GM10266 (cell line): ENCODE results near the gene RAI14.
"Not testable (repeated sequence)": the region's sequence is repeated elsewhere in the genome, so short reads cannot be mapped to it uniquely, and the experiment has no call there.

ENCODE experiments used
- DNase-seq: peaks from one replicate; pipeline ENCODE4 v3.0.0; 2012; ENCODE audit errors: extremely low spot score
- TF ChIP-seq, protein P1 (sequence below): IDR thresholded peaks from 2 replicates; pipeline ENCODE4 v1.5.1; 2012; ENCODE audit warnings: mild to moderate bottlenecking, low read depth; ENCODE audit not compliant: control insufficient read depth, insufficient read depth; ENCODE audit errors: missing control alignments

RAI14 gene

DNA sequence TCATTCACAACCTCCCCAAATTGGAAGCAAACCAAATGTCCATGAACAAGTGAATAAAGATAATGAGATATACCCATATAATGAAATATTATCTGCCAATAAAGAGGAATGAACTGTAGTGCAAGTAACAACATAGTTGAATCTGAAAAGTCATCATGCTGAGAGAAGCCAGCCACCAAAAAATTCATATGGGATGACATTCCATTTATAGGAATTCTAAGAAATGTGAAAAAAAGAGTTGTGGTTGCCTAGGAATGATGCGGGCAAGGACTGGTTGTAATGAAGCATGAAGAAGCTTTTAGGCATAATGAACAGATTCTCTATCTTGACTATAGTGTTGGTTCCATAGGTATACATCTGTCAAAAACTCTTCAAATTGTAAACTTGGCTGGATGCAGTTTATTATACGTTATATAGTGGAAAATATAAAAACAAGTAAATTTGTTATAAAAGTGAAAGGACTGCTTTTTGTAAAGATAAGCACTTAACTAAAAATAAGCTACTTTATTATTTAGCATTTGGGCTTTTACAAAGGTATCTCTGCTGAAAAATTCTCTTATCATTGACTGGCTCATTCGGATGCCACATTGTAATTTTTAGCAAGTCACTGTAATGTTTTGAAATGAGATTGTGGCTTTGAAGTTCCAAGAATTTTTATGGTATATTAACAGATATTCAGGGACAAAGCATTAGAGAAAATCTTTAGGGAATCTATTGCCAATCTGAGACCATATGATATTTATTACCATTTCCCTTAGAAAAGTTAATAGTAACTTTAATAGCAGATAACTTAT lies 161.6 kb downstream of the RAI14 start:
- TF ChIP-seq, protein P1, sequence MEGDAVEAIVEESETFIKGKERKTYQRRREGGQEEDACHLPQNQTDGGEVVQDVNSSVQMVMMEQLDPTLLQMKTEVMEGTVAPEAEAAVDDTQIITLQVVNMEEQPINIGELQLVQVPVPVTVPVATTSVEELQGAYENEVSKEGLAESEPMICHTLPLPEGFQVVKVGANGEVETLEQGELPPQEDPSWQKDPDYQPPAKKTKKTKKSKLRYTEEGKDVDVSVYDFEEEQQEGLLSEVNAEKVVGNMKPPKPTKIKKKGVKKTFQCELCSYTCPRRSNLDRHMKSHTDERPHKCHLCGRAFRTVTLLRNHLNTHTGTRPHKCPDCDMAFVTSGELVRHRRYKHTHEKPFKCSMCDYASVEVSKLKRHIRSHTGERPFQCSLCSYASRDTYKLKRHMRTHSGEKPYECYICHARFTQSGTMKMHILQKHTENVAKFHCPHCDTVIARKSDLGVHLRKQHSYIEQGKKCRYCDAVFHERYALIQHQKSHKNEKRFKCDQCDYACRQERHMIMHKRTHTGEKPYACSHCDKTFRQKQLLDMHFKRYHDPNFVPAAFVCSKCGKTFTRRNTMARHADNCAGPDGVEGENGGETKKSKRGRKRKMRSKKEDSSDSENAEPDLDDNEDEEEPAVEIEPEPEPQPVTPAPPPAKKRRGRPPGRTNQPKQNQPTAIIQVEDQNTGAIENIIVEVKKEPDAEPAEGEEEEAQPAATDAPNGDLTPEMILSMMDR: no peak
- DNase-seq: no peak

DNA sequence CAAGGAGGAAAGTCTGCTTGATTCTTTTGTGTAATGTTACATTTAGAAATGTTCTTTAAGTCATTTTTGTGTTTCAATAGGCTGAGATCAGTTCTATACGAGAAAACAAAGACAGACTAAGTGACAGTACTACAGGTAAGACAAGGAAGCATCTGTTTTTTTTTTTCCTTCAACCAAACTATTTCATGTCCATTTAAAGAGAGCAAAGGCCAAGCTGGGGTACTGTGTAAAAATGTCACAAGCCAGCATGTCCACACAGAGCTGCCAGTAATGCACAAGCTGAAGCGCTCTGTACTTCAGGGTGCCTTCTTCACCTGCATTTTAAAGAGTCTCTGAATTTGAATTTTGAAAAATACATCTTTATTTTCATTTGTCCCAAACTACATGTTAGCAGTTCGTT lies 162.6 kb downstream of the RAI14 start:
- no peak for DNase-seq
- TF ChIP-seq, protein P1: no peak

DNA sequence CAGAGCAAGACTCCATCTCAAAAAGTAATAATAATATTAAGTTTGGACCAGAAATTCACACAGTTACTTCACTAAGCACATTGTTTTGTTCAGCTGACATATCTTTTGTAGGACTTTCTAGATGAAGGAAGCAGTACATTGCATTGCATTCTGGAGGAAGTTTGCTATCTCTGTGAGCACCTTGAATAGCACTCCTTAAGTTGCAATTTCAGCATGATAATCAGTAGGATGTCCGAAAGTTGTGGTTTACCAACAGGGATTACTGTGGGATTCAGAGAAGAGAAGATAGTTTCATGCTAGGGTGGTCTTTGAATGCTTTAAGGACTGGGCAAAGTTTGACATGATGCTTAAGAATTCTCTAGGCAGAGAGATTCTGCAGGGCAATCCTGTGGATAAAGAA lies 164.5 kb downstream of the RAI14 start:
- TF ChIP-seq, protein P1: no peak
- no peak for DNase-seq

DNA sequence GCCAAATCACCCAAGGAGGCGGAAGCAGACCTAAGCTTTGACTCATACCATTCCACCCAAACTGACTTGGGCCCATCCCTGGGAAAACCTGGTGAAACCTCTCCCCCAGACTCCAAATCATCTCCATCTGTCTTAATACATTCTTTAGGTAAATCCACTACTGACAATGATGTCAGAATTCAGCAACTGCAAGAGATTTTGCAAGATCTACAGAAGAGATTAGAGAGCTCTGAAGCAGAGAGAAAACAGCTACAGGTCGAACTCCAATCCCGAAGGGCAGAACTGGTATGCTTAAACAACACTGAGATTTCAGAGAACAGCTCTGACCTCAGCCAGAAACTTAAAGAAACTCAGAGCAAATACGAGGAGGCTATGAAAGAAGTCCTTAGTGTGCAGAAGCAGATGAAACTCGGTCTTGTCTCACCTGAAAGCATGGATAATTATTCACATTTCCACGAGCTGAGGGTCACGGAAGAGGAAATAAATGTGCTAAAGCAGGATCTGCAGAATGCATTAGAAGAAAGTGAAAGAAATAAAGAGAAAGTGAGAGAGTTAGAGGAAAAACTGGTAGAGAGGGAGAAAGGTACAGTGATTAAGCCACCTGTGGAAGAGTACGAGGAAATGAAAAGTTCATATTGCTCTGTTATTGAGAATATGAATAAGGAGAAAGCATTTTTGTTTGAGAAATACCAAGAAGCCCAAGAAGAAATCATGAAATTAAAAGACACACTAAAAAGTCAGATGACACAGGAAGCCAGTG lies 167.0 kb downstream of the RAI14 start:
- DNase-seq: no peak
- TF ChIP-seq, protein P1: no peak

DNA sequence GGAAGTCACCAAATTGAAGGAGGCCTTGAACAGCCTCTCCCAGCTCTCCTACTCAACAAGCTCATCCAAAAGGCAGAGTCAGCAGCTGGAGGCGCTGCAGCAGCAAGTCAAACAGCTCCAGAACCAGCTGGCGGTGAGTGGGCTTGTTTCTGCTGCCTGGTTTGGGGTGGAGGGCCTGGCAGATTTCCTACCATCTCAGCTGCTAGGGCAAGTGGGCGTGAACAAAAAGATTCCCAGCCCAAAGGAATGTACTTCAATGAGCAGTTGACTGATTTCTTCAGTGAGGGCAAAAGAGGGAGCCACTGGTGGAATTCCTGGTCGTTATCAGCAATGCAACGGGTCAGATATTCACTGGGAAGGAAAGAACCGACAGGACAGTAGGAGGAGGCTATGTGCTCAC lies 170.2 kb downstream of the RAI14 start:
- TF ChIP-seq, protein P1: no peak
- DNase-seq: no peak

DNA sequence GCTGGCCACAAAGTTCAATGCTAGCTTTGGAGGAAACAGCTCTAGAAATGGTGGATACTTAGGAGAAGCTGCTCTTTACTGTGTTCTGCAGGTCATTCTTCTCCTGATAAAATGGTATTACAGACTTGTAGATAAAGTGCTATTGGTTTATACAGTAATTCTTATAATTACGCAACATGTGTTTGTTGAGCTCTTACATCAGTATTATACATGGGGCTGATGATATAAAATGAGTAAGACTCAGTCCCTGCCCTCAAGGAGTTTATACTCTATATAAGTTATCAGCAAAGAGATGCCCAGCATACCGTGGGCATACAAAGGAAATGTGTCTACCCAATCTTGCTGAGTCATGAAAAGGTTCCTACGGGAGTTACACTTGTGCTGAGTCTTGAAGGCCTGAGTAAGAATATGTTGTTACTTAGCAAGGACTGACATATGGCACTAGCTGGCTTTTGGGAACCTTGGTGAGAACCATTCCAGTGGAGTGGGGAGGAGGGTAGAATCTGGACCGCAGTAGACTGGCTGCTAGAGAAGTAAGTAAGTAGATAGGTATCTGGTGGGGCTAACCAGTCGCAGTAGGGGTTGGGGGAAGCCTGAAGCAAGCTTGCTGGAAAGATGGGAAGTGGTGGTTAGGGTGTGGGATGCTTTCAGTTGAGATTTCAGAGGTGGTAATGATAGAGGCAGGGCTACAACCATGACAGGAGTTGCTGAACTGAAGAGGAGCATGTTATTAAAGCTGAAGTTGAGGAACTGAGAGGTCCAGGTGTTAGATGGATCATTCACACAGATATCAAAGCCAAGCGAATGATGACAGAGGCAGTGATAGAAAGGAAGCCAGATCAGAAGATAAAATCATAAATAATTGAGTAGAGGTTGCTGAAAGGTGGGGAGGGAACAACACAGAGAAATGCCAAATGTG lies 171.7 kb downstream of the RAI14 start:
- TF ChIP-seq, protein P1: no peak
- DNase-seq: no peak

DNA sequence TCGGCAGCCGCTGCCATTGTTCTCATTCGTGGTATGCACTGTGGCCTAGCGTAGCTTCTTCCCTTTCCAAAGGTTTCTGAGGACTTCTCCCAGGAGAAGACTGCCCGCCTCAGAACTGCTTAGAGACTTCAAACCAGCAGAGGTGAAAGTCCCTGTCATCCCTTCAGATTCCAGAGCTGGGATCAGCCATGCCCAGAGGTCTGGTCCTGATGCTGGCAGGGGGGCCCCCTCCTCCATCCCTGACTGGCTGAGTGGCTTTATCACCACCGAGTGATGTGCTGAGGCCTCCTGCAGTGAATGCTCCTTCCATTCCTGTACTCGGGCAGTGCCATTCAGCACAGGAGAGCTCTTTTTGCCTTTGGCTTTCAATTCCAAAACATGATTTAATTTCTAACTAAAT lies 174.7 kb downstream of the RAI14 start:
- DNase-seq: not testable (repeated sequence)
